C4-2B (cell line): ENCODE measurements around the gene SLC35F6.

ENCODE experiments used
- H3K27ac ChIP-seq: fragments of 450-650 bp; 2 replicates; pipeline ENCODE4 v1.5.1; 2017
- CTCF ChIP-seq: fragments of 450-650 bp; conservative IDR thresholded peaks from 2 replicates; pipeline ENCODE4 v1.5.1; 2017; ENCODE audit warnings: mild to moderate bottlenecking
- ZFX ChIP-seq: fragments of 450-650 bp; IDR thresholded peaks from 2 replicates; pipeline ENCODE4 v1.6.1; 2017

SLC35F6 gene

GRCh38 chr2:26720322-26721114, 43.6 kb upstream of the SLC35F6 start:
- no peak overlapping the region; the same call in 1 of the 2 replicates for H3K27ac ChIP-seq
- TF ChIP-seq ZFX (no peak), CTCF (no peak)

- H3K27ac ChIP-seq = no peak overlapping the region; the same call in 1 of the 2 replicates
- TF ChIP-seq CTCF (no peak), ZFX (no peak)
Measured at GRCh38 chr2:26721115-26722032, 42.7 kb upstream of the SLC35F6 start.

GRCh38 chr2:26722328-26722727, 41.8 kb upstream of the SLC35F6 start:
- TF ChIP-seq ZFX = no peak
- TF ChIP-seq CTCF = no peak
- no peak overlapping the region for H3K27ac ChIP-seq

- no peak for TF ChIP-seq ZFX
- TF ChIP-seq CTCF = no peak
- H3K27ac ChIP-seq = no peak overlapping the region
Measured at GRCh38 chr2:26722911-26723310, 41.2 kb upstream of the SLC35F6 start.

- TF ChIP-seq ZFX = no peak
- no peak for TF ChIP-seq CTCF
- no peak overlapping the region for H3K27ac ChIP-seq
Measured at GRCh38 chr2:26723475-26723874, 40.6 kb upstream of the SLC35F6 start.

GRCh38 chr2:26723991-26724750, 39.9 kb upstream of the SLC35F6 start:
- TF ChIP-seq CTCF = no peak
- no peak overlapping the region for H3K27ac ChIP-seq
